HUES48 (cell line): ENCODE measurements around the gene HNRNPM.

Source experiments
- H3K27ac ChIP-seq: one replicate; pipeline ENCODE4 v1.7.0; 2013; ENCODE audit warnings: low read depth, low read length, inconsistent platforms
- H3K27me3 ChIP-seq: 2 replicates; pipeline ENCODE4 v1.6.1; 2013; ENCODE audit warnings: mild to moderate bottlenecking, low read length; ENCODE audit not compliant: control insufficient read depth, insufficient read depth
- H3K36me3 ChIP-seq: 2 replicates; pipeline ENCODE4 v1.6.1; 2013; ENCODE audit warnings: low read length; ENCODE audit not compliant: control insufficient read depth, insufficient read depth
- H3K4me1 ChIP-seq: 2 replicates; pipeline ENCODE4 v1.6.1; 2013; ENCODE audit warnings: mild to moderate bottlenecking, low read length; ENCODE audit not compliant: control insufficient read depth, insufficient read depth
- H3K4me3 ChIP-seq: 2 replicates; pipeline ENCODE4 v1.5.1; 2013; ENCODE audit warnings: mild to moderate bottlenecking, low read depth, low read length
- H3K9ac ChIP-seq: 2 replicates; pipeline ENCODE4 v1.6.1; 2013; ENCODE audit warnings: mild to moderate bottlenecking, low read depth, low read length, moderate library complexity
- H3K9me3 ChIP-seq: 2 replicates; pipeline ENCODE4 v1.6.1; 2013; ENCODE audit warnings: low read length; ENCODE audit not compliant: control insufficient read depth, insufficient read depth

Gene HNRNPM

GRCh38 chr19:8477889-8478288, 33.1 kb downstream of the HNRNPM start:
- Histone ChIP-seq H3K36me3 (peaks cover 91% of the 10 kb centered on the region), H3K27ac (no peak overlapping the region), H3K27me3 (no peaks in the 10 kb centered on the region), H3K9ac (no peak overlapping the region), H3K4me1 (0 out of 2 replicates have a peak, but pooled peaks cover 6% of the 10 kb centered on the region), H3K4me3 (no peak overlapping the region), H3K9me3 (no peaks in the 10 kb centered on the region)

GRCh38 chr19:8478598-8478997, 33.8 kb downstream of the HNRNPM start:
- H3K27ac ChIP-seq, result no peak overlapping the region
- peaks cover 91% of the 10 kb centered on the region for H3K36me3 ChIP-seq

GRCh38 chr19:8481201-8481600, 36.4 kb downstream of the HNRNPM start:
- H3K9ac ChIP-seq, result no peak overlapping the region
- no peak overlapping the region for H3K27ac ChIP-seq
- peaks cover 87% of the 10 kb centered on the region for H3K36me3 ChIP-seq
- H3K9me3 ChIP-seq, result no peaks in the 10 kb centered on the region
- 0 out of 2 replicates have a peak, but pooled peaks cover 6% of the 10 kb centered on the region for H3K4me1 ChIP-seq
- H3K4me3 ChIP-seq, result no peak overlapping the region
- H3K27me3 ChIP-seq, result no peaks in the 10 kb centered on the region

More at GRCh38 chr19:8478598-8478997, 33.8 kb downstream of the HNRNPM start:
- Histone ChIP-seq H3K27me3 (no peaks in the 10 kb centered on the region), H3K4me3 (no peak overlapping the region), H3K4me1 (0 out of 2 replicates have a peak, but pooled peaks cover 6% of the 10 kb centered on the region), H3K9me3 (no peaks in the 10 kb centered on the region), H3K9ac (no peak overlapping the region)

GRCh38 chr19:8481616-8482015, 36.8 kb downstream of the HNRNPM start:
- Histone ChIP-seq H3K4me3 (no peak overlapping the region), H3K27ac (no peak overlapping the region), H3K36me3 (peaks cover 87% of the 10 kb centered on the region), H3K9me3 (no peaks in the 10 kb centered on the region), H3K27me3 (no peaks in the 10 kb centered on the region), H3K4me1 (0 out of 2 replicates have a peak, but pooled peaks cover 6% of the 10 kb centered on the region), H3K9ac (no peak overlapping the region)

GRCh38 chr19:8482696-8483095, 37.9 kb downstream of the HNRNPM start:
- Histone ChIP-seq H3K4me1 (0 out of 2 replicates have a peak, but pooled peaks cover 6% of the 10 kb centered on the region), H3K36me3 (peaks cover 87% of the 10 kb centered on the region), H3K4me3 (no peak overlapping the region), H3K9me3 (no peaks in the 10 kb centered on the region), H3K27ac (no peak overlapping the region), H3K27me3 (no peaks in the 10 kb centered on the region), H3K9ac (no peak overlapping the region)

- Histone ChIP-seq H3K4me1 (0 out of 2 replicates have a peak, but pooled peaks cover 6% of the 10 kb centered on the region), H3K9me3 (no peaks in the 10 kb centered on the region), H3K27ac (no peak overlapping the region), H3K27me3 (no peaks in the 10 kb centered on the region), H3K9ac (no peak overlapping the region), H3K36me3 (peaks cover 87% of the 10 kb centered on the region), H3K4me3 (no peak overlapping the region)
Observed at GRCh38 chr19:8483165-8483564, 38.4 kb downstream of the HNRNPM start.

GRCh38 chr19:8484331-8484894, 39.6 kb downstream of the HNRNPM start:
- Histone ChIP-seq H3K27ac (no peak overlapping the region), H3K36me3 (peaks cover 86% of the 10 kb centered on the region), H3K4me3 (no peak overlapping the region), H3K9ac (no peak overlapping the region), H3K9me3 (no peaks in the 10 kb centered on the region), H3K4me1 (0 out of 2 replicates have a peak, but pooled peaks cover 6% of the 10 kb centered on the region), H3K27me3 (no peaks in the 10 kb centered on the region)

- H3K9me3 ChIP-seq, result no peaks in the 10 kb centered on the region
- 0 out of 2 replicates have a peak, but pooled peaks cover 6% of the 10 kb centered on the region for H3K4me1 ChIP-seq
- peaks cover 79% of the 10 kb centered on the region for H3K36me3 ChIP-seq
- no peak overlapping the region for H3K4me3 ChIP-seq
- H3K9ac ChIP-seq, result no peak overlapping the region
- H3K27ac ChIP-seq, result no peak overlapping the region
- no peaks in the 10 kb centered on the region for H3K27me3 ChIP-seq
Observed at GRCh38 chr19:8485561-8486371, 41.0 kb downstream of the HNRNPM start.

- H3K4me3 ChIP-seq, result no peak overlapping the region
- no peak overlapping the region for H3K9ac ChIP-seq
- peaks cover 70% of the 10 kb centered on the region for H3K36me3 ChIP-seq
- no peaks in the 10 kb centered on the region for H3K9me3 ChIP-seq
- H3K27ac ChIP-seq, result no peak overlapping the region
- H3K4me1 ChIP-seq, result no peaks in the 10 kb centered on the region
- no peaks in the 10 kb centered on the region for H3K27me3 ChIP-seq
Observed at GRCh38 chr19:8486661-8487136, 41.9 kb downstream of the HNRNPM start.

GRCh38 chr19:8487137-8487851, 42.5 kb downstream of the HNRNPM start:
- Histone ChIP-seq H3K4me3 (no peak overlapping the region), H3K9me3 (no peaks in the 10 kb centered on the region), H3K27ac (no peak overlapping the region), H3K27me3 (no peaks in the 10 kb centered on the region), H3K4me1 (no peaks in the 10 kb centered on the region), H3K9ac (no peak overlapping the region), H3K36me3 (peaks cover 66% of the 10 kb centered on the region)
